ENCODE results near the gene MAPT. TPM values are rescaled to one million over a fixed set of nuclear protein-coding genes. Genes with fewer than 3 reads are reported as not detected.

MAPT gene
- total and polyA plus RNA-seq, 2 experiments from 2014 or later, result 0.37 to 0.71 TPM

DNA sequence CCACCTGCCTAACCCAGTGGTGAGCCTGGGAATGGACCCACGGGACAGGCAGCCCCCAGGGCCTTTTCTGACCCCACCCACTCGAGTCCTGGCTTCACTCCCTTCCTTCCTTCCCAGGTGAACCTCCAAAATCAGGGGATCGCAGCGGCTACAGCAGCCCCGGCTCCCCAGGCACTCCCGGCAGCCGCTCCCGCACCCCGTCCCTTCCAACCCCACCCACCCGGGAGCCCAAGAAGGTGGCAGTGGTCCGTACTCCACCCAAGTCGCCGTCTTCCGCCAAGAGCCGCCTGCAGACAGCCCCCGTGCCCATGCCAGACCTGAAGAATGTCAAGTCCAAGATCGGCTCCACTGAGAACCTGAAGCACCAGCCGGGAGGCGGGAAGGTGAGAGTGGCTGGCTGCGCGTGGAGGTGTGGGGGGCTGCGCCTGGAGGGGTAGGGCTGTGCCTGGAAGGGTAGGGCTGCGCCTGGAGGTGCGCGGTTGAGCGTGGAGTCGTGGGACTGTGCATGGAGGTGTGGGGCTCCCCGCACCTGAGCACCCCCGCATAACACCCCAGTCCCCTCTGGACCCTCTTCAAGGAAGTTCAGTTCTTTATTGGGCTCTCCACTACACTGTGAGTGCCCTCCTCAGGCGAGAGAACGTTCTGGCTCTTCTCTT lies 102.1 kb downstream of the MAPT start:
- H3K27ac ChIP-seq, result no peak overlapping the region
- no peak overlapping the region for H2AFZ ChIP-seq
- no peak for DNase-seq (ENCODE audit: low spot score)
- no peak overlapping the region for H3K4me2 ChIP-seq
- H3K4me3 ChIP-seq, result no peak overlapping the region
- no peaks in the 10 kb centered on the region for H3K4me1 ChIP-seq (ENCODE audit: insufficient read depth)
- WGBS (ENCODE audit: low lambda C conversion rate, missing lambda C conversion rate), result 88% methylated on average over 23 of the region's 31 CpGs
- no peaks in the 10 kb centered on the region for H3K9me3 ChIP-seq (ENCODE audit: low read depth)
- H3K27me3 ChIP-seq, result no peaks in the 10 kb centered on the region
- no peaks in the 10 kb centered on the region for H4K20me1 ChIP-seq (ENCODE audit: insufficient read depth, poor library complexity, severe bottlenecking)
- H3K36me3 ChIP-seq (replicated peaks; ENCODE audit: insufficient read depth, low read depth), result no peaks in the 10 kb centered on the region
- no peak for TF ChIP-seq EZH2phosphoT487 (IDR thresholded peaks at IDR 0.05; ENCODE audit: low read depth, severe bottlenecking, unreplicated experiment)
- TF ChIP-seq CTCF (IDR thresholded peaks at IDR 0.05; ENCODE audit: poor library complexity), result no peak
- no peak for TF ChIP-seq EZH2 (IDR thresholded peaks at IDR 0.05; ENCODE audit: borderline replicate concordance)
- no peaks in the 10 kb centered on the region for H3K9me2 ChIP-seq (replicated peaks; ENCODE audit: insufficient read depth)
- no peaks in the 10 kb centered on the region for H3K79me2 ChIP-seq

DNA sequence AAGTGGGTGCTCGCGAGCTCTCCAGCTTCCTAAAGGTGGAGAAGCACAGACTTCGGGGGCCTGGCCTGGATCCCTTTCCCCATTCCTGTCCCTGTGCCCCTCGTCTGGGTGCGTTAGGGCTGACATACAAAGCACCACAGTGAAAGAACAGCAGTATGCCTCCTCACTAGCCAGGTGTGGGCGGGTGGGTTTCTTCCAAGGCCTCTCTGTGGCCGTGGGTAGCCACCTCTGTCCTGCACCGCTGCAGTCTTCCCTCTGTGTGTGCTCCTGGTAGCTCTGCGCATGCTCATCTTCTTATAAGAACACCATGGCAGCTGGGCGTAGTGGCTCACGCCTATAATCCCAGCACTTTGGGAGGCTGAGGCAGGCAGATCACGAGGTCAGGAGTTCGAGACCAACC lies 102.8 kb downstream of the MAPT start:
- H3K27ac ChIP-seq, result no peak overlapping the region
- 90% methylated on average over 13 of the region's 13 CpGs for WGBS (ENCODE audit: low lambda C conversion rate, missing lambda C conversion rate)
- no peak for TF ChIP-seq CTCF (IDR thresholded peaks at IDR 0.05; ENCODE audit: poor library complexity)
- no peak for TF ChIP-seq EZH2 (IDR thresholded peaks at IDR 0.05; ENCODE audit: borderline replicate concordance)
- TF ChIP-seq EZH2phosphoT487 (IDR thresholded peaks at IDR 0.05; ENCODE audit: low read depth, severe bottlenecking, unreplicated experiment), result no peak

GRCh38 chr17:45997624-45998023 lies 103.3 kb downstream of the MAPT start:
- Histone ChIP-seq H3K27ac (no peak overlapping the region), H3K4me2 (no peak overlapping the region), H2AFZ (no peak overlapping the region), H3K9me2 (replicated peaks; ENCODE audit: insufficient read depth) (no peaks in the 10 kb centered on the region), H3K9me3 (ENCODE audit: low read depth) (no peaks in the 10 kb centered on the region), H3K4me1 (ENCODE audit: insufficient read depth) (no peaks in the 10 kb centered on the region), H3K4me3 (no peak overlapping the region), H3K27me3 (no peaks in the 10 kb centered on the region), H4K20me1 (ENCODE audit: insufficient read depth, poor library complexity, severe bottlenecking) (no peaks in the 10 kb centered on the region), H3K79me2 (no peaks in the 10 kb centered on the region), H3K36me3 (replicated peaks; ENCODE audit: insufficient read depth, low read depth) (no peaks in the 10 kb centered on the region)
- WGBS (ENCODE audit: low lambda C conversion rate, missing lambda C conversion rate), result 92% methylated on average over 9 of the region's 9 CpGs
- DNase-seq (ENCODE audit: low spot score), result no peak
- TF ChIP-seq EZH2 (IDR thresholded peaks at IDR 0.05; ENCODE audit: borderline replicate concordance) (no peak), EZH2phosphoT487 (IDR thresholded peaks at IDR 0.05; ENCODE audit: low read depth, severe bottlenecking, unreplicated experiment) (no peak), CTCF (IDR thresholded peaks at IDR 0.05; ENCODE audit: poor library complexity) (no peak)

More for the DNA sequence above, 102.8 kb downstream of the MAPT start:
- Histone ChIP-seq H3K9me2 (replicated peaks; ENCODE audit: insufficient read depth) (no peaks in the 10 kb centered on the region), H3K4me2 (no peak overlapping the region), H3K9me3 (ENCODE audit: low read depth) (no peaks in the 10 kb centered on the region), H4K20me1 (ENCODE audit: insufficient read depth, poor library complexity, severe bottlenecking) (no peaks in the 10 kb centered on the region), H2AFZ (no peak overlapping the region), H3K27me3 (no peaks in the 10 kb centered on the region), H3K79me2 (no peaks in the 10 kb centered on the region), H3K36me3 (replicated peaks; ENCODE audit: insufficient read depth, low read depth) (no peaks in the 10 kb centered on the region), H3K4me3 (no peak overlapping the region), H3K4me1 (ENCODE audit: insufficient read depth) (no peaks in the 10 kb centered on the region)
- no peak for DNase-seq (ENCODE audit: low spot score)
